H9 (cell line): ENCODE measurements around the gene CLK3. TPM values are rescaled to one million over a fixed set of nuclear protein-coding genes. Genes with fewer than 3 reads are reported as not detected.
A peak's percentile ranks its signal among the peaks of the same experiment; 100 is the strongest.

Source experiments
- DNase-seq: peaks from one replicate; pipeline ENCODE4 v3.0.0-alpha.2; 2017
- H2AFZ ChIP-seq: one replicate; pipeline ENCODE4 v1.6.1; 2013; ENCODE audit warnings: mild to moderate bottlenecking, low read length, control low read depth, moderate library complexity
- H2AK5ac ChIP-seq: 2 replicates; pipeline ENCODE4 v1.6.1; 2013; ENCODE audit warnings: low read length, control low read depth, mixed read lengths; ENCODE audit not compliant: insufficient read length
- H2BK120ac ChIP-seq: one replicate; pipeline ENCODE4 v1.6.1; 2013; ENCODE audit warnings: low read depth, mild to moderate bottlenecking, low read length, control low read depth, inconsistent platforms; ENCODE audit not compliant: poor library complexity, severe bottlenecking
- H2BK12ac ChIP-seq: 2 replicates; pipeline ENCODE4 v1.6.1; 2013; ENCODE audit warnings: low read length, control low read depth, mixed read lengths, low read depth; ENCODE audit not compliant: insufficient read length
- H2BK15ac ChIP-seq: 2 replicates; pipeline ENCODE4 v1.6.1; 2013; ENCODE audit warnings: low read depth, low read length, control low read depth
- H2BK20ac ChIP-seq: one replicate; pipeline ENCODE4 v1.6.1; 2013; ENCODE audit warnings: low read depth, mild to moderate bottlenecking, low read length, control low read depth, inconsistent platforms; ENCODE audit not compliant: poor library complexity, severe bottlenecking
- H2BK5ac ChIP-seq: 2 replicates; pipeline ENCODE4 v1.6.1; 2013; ENCODE audit warnings: low read length, control low read depth, mixed read lengths; ENCODE audit not compliant: insufficient read length
- H3K14ac ChIP-seq: 2 replicates; pipeline ENCODE4 v1.6.1; 2013; ENCODE audit warnings: low read length, control low read depth; ENCODE audit not compliant: insufficient read depth
- H3K18ac ChIP-seq: 2 replicates; pipeline ENCODE4 v1.6.1; 2013; ENCODE audit warnings: low read depth, mild to moderate bottlenecking, mixed read lengths, low read length, control low read depth; ENCODE audit not compliant: insufficient read length
- H3K23ac ChIP-seq: 2 replicates; pipeline ENCODE4 v1.6.1; 2013; ENCODE audit warnings: low read length, control low read depth, mixed read lengths, low read depth; ENCODE audit not compliant: insufficient read length
- H3K23me2 ChIP-seq: 2 replicates; pipeline ENCODE4 v1.6.1; 2013; ENCODE audit warnings: low read depth, mild to moderate bottlenecking, mixed read lengths, low read length, control low read depth; ENCODE audit not compliant: insufficient read length, poor library complexity, severe bottlenecking
- H3K27ac ChIP-seq: 2 replicates; pipeline ENCODE4 v1.5.1; 2013; ENCODE audit warnings: low read length, control low read depth, mixed read lengths, low read depth; ENCODE audit not compliant: insufficient read length
- H3K27me3 ChIP-seq: 2 replicates; pipeline ENCODE4 v1.6.1; 2013; ENCODE audit warnings: low read length, control low read depth, inconsistent platforms; ENCODE audit not compliant: insufficient read depth
- H3K4ac ChIP-seq: 2 replicates; pipeline ENCODE4 v1.6.1; 2013; ENCODE audit warnings: low read depth, mild to moderate bottlenecking, control low read depth, inconsistent platforms, low read length, moderate library complexity
- H3K4me1 ChIP-seq: 2 replicates; pipeline ENCODE4 v1.6.1; 2013; ENCODE audit warnings: low read length, control low read depth, inconsistent platforms; ENCODE audit not compliant: insufficient read depth
- H3K4me2 ChIP-seq: 2 replicates; pipeline ENCODE4 v1.6.1; 2013; ENCODE audit warnings: low read length, control low read depth, mixed read lengths; ENCODE audit not compliant: insufficient read length, insufficient read depth
- H3K56ac ChIP-seq: 2 replicates; pipeline ENCODE4 v1.6.1; 2013; ENCODE audit warnings: low read depth, mild to moderate bottlenecking, mixed read lengths, low read length, control low read depth; ENCODE audit not compliant: insufficient read length
- H3K79me1 ChIP-seq: 2 replicates; pipeline ENCODE4 v1.6.1; 2013; ENCODE audit warnings: low read depth, mild to moderate bottlenecking, moderate library complexity, low read length, control low read depth, inconsistent platforms; ENCODE audit not compliant: insufficient read depth, poor library complexity, severe bottlenecking
- H3K79me2 ChIP-seq: 2 replicates; pipeline ENCODE4 v1.6.1; 2013; ENCODE audit warnings: low read length, control low read depth, inconsistent platforms; ENCODE audit not compliant: insufficient read depth
- H3K9ac ChIP-seq: 2 replicates; pipeline ENCODE4 v1.6.1; 2013; ENCODE audit warnings: low read length, control low read depth, mixed read lengths; ENCODE audit not compliant: insufficient read length; ENCODE audit errors: extremely low read depth
- H3K9me3 ChIP-seq: one replicate; pipeline ENCODE4 v1.6.1; 2013; ENCODE audit warnings: low read depth, low read length, inconsistent platforms; ENCODE audit not compliant: control insufficient read depth
- H3T11ph ChIP-seq: one replicate; pipeline ENCODE4 v1.6.1; 2013; ENCODE audit warnings: mild to moderate bottlenecking, low read length, control low read depth, inconsistent platforms
- H4K20me1 ChIP-seq: one replicate; pipeline ENCODE4 v1.6.1; 2013; ENCODE audit not compliant: control insufficient read depth, insufficient read length, insufficient read depth
- H4K5ac ChIP-seq: 2 replicates; pipeline ENCODE4 v1.6.1; 2013; ENCODE audit warnings: low read depth, mild to moderate bottlenecking, mixed read lengths, low read length, control low read depth; ENCODE audit not compliant: insufficient read length
- H4K8ac ChIP-seq: replicated peaks from 2 replicates; pipeline ENCODE4 v1.6.1; 2013; ENCODE audit warnings: low read length, control low read depth, mixed read lengths, low read depth; ENCODE audit not compliant: insufficient read length
- H4K91ac ChIP-seq: 2 replicates; pipeline ENCODE4 v1.6.1; 2013; ENCODE audit warnings: low read depth, mild to moderate bottlenecking, moderate library complexity, mixed read lengths, low read length, control low read depth; ENCODE audit not compliant: insufficient read length
- H3K27ac Mint-ChIP-seq, 3 experiments: 2 replicates in 2 of 3; 3 replicates in 1 of 3; pipeline ENCODE4 v1.8.0; 2020 to 2021; ENCODE audit warnings: mixed read lengths in 3 of 3, mild to moderate bottlenecking in 1 of 3, moderate library complexity in 1 of 3
- H3K27me3 Mint-ChIP-seq: 2 replicates; pipeline ENCODE4 v1.8.0; 2021; ENCODE audit warnings: low read depth, mild to moderate bottlenecking, moderate library complexity, mixed read lengths
- H3K36me3 Mint-ChIP-seq, 3 experiments: 2 replicates in 2 of 3; 3 replicates in 1 of 3; pipeline ENCODE4 v1.8.0; 2020 to 2021; ENCODE audit warnings: low read depth in 3 of 3, mixed read lengths in 3 of 3; ENCODE audit not compliant: insufficient read depth in 1 of 3
- H3K4me1 Mint-ChIP-seq, 2 experiments: 2 replicates each; pipeline ENCODE4 v1.8.0; 2020; ENCODE audit warnings: mixed read lengths in 2 of 2
- H3K4me3 Mint-ChIP-seq, 2 experiments: 2 replicates in 1 of 2; 3 replicates in 1 of 2; pipeline ENCODE4 v1.8.0; 2020 to 2021; ENCODE audit warnings: mild to moderate bottlenecking in 2 of 2, mixed read lengths in 2 of 2, moderate library complexity in 1 of 2
- H3K9me3 Mint-ChIP-seq, 2 experiments: 2 replicates in 1 of 2; 3 replicates in 1 of 2; pipeline ENCODE4 v1.8.0; 2020; ENCODE audit warnings: mild to moderate bottlenecking in 2 of 2, mixed read lengths in 2 of 2, moderate library complexity in 1 of 2
- CTCF ChIP-seq: fragments of 200-600 bp; sonication (generic); conservative IDR thresholded peaks from 3 replicates; pipeline ENCODE4 v1.8.0; 2021; ENCODE audit warnings: antibody characterized with exemption, mild to moderate bottlenecking
- WGBS: extraction: QIAGEN DNeasy Blood & Tissue Kit; methylation state at CpG from one replicate; pipeline ENCODE4 v1.1.7; 2013; ENCODE audit warnings: missing lambda C conversion rate, low lambda C conversion rate, mixed read lengths; ENCODE audit not compliant: insufficient read length; ENCODE audit errors: extremely low coverage; 5-methylcytosine and 5-hydroxymethylcytosine counted together
- total RNA-seq: library from RNA; stranded (reverse); gene quantifications from 2 replicates; pipeline ENCODE4 v1.2.1, GENCODE V29; 2021

CLK3 gene
- total RNA-seq, 1 experiment from 2014 or later: 40.8 TPM

GRCh38 chr15:74664028-74664616, 48.5 kb downstream of the CLK3 start:
- Histone ChIP-seq H4K8ac (no peak overlapping the region), H4K5ac (no peak overlapping the region), H3K18ac (no peak overlapping the region), H2BK12ac (no peak overlapping the region), H3K23me2 (no peaks in the 10 kb centered on the region), H3K79me1 (peaks cover 3% of the 10 kb centered on the region), H3K23ac (no peak overlapping the region), H4K20me1 (no peaks in the 10 kb centered on the region), H3K4me1 (no peaks in the 10 kb centered on the region), H3K27me3 (no peaks in the 10 kb centered on the region), H4K91ac (no peak overlapping the region), H3K79me2 (peaks cover 2% of the 10 kb centered on the region; the same call in 1 of the 2 replicates), H3K27ac (no peak overlapping the region), H3K56ac (no peak overlapping the region), H2AK5ac (no peak overlapping the region), H2AFZ (no peak overlapping the region), H3K4ac (no peak overlapping the region), H2BK120ac (no peak overlapping the region), H2BK20ac (no peak overlapping the region), H2BK15ac (no peak overlapping the region), H3K4me2 (no peak overlapping the region), H3T11ph (no peak overlapping the region), H3K9ac (no peak overlapping the region), H3K9me3 (no peaks in the 10 kb centered on the region), H3K14ac (no peak overlapping the region), H2BK5ac (no peak overlapping the region)
- H3K27me3 Mint-ChIP-seq: no peaks in the 10 kb centered on the region
- H3K4me3 Mint-ChIP-seq: no peak overlapping the region
- H3K27ac Mint-ChIP-seq: peak overlapping the region in 2 of 3 experiments; percentile 40 to 74; a peak in 3 of 7 replicates
- H3K9me3 Mint-ChIP-seq: no peaks in the 10 kb centered on the region
- H3K4me1 Mint-ChIP-seq: peaks cover 4% of the 10 kb centered on the region in 2 experiments; a peak in 2 of 4 replicates
- DNase-seq: no peak
- no peak for TF ChIP-seq CTCF
- WGBS: no CpG with 5 or more reads among the region's 2 CpGs
- H3K36me3 Mint-ChIP-seq: peaks cover 0 to 7% (median 0%) of the 10 kb centered on the region in 3 experiments; a peak in 4 of 7 replicates
